CMK (cell line): Measurements from ENCODE around the gene TSLP.

ENCODE experiments used
- DNase-seq: peaks from one replicate; pipeline ENCODE4 v3.0.0-alpha.2; 2010; ENCODE audit warnings: low read depth

The TSLP gene

DNA sequence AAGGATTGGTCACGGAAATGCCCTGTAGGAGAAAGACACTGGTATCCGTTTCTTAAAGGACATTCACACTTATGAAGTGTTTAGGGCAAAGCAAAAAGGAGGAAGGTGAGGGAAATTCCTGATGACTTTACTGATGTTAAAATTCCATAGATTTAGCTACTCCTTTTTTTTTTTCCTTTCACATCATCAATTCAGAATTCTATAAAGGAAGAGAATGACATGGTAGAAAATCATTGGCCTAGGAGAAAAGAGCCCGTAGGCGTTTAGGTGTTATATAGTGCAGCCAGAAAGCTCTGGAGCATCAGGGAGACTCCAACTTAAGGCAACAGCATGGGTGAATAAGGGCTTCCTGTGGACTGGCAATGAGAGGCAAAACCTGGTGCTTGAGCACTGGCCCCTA lies at the start of gene TSLP:
Gene TSLP (plus strand): TSS at position 301 of the 400 bp plus-strand sequence. CDS start 178 bp downstream, outside the sequence.
- DNase-seq, result no peak

DNA sequence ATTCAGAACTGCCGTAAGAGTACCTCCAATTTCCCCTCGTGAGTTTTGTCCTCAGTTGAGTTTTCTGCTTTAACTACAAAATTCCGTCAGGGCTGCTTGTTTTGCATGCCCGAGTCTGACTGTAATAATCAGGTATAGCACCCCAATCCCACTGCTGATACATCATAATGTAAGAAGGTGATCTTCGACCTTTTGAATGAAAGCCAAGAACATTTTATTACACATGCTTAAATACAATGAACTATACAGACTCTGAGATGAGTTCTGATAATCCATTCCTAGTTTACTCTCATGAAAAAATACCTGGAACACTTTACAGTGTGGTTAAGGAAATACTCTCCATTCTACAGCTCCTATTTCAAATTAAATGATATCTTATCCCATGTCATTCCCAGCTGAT lies 49.2 kb upstream of the TSLP start:
- no peak for DNase-seq

DNA sequence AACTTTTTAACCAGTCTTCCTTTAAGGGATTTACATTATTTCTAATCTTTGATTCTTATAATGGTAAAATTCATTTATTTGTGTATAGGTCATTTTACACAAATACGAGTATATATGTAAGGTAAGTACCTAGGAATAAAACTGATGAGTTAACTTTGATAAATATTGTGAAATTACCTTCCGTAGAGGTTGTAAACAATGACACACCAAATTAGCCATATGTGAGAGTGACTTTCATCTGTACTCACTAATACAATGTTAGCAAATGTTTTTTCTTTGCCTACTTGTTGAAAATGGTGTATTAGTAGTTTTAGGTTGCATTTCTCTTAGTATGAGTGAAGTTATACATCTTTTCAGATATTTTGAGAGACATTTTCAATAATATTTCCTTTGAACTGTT lies 42.6 kb upstream of the TSLP start:
- DNase-seq, result no peak

DNA sequence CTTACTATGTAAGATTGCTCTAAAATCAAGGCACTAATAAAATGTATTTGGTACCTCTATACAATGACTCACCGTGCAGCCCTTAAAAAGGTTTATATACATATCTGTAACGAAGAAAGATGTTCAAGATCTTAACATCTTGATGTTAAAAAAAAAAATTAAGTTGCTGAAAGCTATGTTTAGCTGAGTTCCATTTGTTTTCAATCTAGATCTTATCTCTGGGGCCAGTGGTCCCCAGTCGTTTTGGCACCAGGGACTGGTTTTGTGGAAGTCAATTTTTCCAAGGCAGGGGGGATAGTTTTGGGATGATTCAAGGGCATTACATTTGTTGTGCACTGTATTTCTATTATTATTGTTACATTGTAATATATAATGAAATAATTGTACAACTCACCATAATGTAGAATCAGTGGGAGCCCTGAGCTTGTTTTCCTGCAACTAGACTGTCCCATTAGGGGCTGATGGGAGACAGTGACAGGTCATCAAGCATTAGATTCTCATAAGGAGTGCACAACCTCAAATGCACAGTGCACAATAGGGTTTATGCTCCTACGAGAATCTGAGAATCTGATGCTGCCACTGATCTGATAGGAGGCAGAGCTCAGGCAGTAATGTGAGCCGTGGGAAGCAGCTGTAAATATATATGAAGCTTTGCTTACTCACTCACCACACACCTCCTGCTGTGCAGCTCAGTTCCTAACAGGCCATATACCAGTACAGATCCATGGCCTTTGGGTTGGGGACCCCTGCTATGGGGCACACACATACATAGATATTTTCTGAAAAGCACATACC lies 27.6 kb upstream of the TSLP start:
- no peak for DNase-seq

DNA sequence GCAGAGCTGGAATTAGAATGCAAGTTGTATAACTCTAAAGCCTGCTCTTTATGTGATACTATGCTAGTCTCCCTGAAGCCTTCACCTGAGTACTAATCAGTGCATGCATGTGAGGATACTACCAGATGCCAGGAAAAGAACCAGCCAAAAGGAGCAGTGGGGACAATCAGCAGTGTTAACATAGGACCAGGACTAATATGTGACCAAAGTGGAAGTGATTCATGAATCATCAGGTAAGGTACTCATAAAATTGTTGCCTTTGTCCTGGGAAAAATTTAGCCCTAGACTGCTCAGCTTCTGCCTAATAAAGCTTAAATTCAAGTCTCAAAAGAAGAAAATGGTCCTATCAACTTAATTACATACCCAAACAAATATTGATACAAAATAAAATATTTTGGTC lies 13.4 kb upstream of the TSLP start:
- DNase-seq, result no peak

DNA sequence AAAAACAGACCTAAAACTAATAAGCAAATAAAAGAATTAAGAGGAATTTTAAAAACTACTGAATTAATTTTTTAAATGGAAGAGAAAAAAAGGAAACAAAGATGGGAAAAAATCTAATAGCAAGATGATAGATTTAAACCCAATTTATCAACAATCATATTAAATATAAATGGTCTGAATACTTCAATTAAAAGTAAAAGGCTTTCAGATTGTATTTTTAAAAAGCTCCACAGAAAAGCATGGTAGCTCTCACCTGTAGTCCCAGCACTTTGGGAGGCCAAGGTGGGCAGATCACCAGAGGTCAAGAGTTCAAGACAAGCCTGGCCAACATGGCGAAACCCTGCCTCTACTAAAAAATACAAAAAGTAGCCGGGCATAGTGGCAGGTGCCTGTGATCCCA lies 11.3 kb upstream of the TSLP start:
- DNase-seq, result no peak

DNA sequence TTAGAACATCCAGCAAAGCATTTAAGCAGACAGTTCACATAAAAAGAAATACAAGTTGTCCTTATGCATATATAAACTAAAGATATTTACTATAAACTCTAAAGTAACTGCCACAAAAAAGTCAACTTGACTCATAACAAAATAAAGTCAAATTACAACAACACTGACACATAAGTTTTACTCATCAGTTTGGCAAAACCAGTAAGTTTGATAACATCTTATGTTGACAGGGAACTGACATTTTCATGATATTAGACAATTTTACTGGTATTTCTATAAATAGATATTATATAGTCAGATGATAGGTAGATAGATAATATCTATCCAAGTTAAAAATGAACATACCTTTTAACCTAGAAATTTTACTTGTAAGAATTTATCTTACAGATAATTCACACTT lies 9.9 kb upstream of the TSLP start:
- no peak for DNase-seq

DNA sequence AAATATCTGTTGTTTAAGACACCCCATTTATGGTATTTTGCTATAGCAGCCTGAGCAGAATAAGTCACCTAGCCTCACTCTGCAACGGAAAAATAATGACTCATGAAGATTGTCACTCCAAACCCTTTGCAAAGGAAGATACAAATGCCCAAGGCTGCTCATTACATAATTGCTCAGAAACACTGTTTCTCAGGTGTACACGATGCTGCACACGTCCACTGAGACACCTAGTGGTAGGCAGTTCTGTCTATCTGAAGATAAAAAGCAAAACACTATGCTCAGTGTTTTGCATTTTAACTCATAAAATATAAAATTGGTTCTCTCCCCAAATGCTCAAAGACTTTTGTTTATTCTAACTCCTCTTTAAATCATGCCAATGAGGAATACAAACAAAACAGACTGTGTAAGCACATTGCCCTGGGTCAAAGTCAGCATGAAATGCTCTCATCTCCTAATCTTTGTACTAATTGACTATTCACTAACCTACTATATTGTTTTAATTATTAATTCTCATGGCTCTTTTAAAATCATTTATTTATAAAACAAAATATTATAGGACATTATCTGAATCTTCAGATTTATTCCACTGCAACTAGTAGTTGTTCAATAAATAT lies 7.7 kb upstream of the TSLP start:
- DNase-seq, result no peak

DNA sequence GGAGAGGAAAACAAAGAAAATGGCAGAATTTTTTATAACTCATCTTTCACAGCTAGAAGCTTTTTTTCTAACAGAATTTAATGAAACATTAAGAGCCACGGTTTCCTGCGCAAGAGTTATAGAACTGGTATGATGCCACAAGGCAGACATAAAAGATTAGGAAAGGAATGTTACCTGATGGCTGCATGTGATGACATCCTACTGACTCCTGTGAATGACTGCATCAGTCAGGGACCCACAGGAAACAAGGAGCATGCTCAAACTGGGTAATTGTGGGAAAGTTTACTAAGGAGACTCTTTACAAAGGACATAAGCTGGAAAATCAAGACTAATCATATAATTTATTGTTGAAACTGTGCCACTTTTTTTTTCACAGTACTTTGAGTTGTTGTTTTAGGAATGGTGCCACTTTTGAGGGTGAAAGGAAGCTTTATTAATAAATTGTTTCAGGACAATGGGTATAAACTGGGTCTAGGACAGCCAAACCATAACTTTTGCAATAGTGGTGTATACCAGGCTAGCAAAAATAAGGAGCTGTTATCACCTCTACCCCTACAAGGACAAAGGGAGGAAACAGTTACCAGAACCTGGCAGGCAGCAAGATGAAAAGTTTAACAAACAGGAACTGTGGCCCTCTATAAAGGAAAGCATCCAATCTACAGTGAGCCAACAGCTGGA lies 5.1 kb upstream of the TSLP start:
- DNase-seq, result no peak

DNA sequence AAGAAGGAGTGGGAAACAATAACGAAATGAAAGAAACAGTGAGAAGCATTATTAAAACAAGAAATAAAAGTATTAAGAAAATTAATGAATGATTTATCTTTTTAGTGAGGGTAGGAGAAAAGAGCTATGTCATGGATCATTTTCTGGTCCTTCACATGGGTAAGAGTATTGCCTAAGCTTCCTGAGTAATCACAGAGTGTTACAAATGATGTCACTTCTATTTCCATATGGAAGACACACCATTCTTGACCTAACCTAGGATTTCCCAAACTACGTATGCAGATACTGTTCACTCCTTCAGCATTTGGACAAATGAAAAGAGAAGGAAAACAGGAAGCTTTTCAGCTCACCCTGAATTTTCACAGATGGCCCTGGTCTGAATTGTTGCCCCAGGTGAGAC lies 3.3 kb upstream of the TSLP start:
- DNase-seq, result no peak

DNA sequence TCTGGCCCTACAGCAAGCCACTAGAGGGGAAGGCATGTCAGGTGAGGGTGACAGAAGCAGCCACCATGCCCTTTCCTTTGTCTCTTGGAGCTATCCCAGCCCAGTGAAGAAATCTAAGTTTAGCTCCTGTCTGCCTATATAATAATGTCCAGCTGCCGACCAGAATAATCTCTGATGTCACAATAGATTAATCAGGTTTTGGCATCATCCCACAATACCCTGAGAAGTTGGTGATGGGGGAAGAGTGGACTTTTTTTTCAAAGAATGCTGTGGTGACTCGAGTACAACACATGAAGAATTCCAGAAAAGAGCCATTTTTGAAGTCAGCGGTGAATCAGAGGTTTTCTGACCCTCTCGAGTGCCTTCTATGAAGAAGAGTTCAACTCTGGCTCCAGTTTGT lies 1.7 kb upstream of the TSLP start:
- DNase-seq, result no peak

DNA sequence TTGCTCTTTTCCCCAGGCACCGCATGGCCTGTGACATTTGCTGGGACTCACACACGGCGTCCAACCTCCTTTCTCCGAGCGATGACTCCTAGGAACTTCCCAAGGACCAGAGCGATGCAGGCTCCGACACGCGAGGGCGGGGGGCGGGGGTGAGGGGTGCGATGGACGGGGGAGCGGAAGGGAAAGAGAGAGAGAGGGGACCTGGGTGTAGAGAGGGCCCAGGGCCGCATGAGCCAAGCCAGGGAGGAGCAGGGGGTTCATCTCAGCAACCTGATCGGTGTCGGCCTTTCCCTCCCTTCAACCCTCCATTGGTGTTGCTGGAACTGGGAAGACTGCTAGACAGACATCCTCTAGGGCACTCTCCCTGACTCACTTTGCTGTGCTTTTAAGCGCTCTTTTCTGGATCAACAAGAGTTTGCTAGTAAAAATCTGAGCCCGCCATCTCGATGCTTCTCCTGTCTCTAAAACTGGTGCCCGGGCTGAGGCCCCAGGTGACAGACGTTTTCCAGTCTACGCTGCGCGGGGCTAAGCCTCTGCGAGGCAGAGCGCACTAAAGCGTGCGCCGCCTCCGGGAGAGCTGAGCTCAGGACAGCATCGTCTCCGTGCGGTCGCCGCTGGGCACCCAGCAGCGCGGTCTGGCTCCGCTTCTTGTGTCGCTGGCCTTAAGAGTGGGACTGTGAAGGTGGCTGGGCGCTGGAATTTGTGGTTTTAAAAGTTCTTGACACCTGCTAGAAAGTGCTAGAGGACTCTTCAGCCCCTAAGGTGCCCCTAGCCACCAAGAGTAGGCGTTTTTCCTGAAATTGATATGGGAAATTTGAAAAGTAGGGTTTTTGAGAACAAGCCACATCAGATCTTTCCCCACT lies 1.0 kb upstream of the TSLP start:
- no peak for DNase-seq

DNA sequence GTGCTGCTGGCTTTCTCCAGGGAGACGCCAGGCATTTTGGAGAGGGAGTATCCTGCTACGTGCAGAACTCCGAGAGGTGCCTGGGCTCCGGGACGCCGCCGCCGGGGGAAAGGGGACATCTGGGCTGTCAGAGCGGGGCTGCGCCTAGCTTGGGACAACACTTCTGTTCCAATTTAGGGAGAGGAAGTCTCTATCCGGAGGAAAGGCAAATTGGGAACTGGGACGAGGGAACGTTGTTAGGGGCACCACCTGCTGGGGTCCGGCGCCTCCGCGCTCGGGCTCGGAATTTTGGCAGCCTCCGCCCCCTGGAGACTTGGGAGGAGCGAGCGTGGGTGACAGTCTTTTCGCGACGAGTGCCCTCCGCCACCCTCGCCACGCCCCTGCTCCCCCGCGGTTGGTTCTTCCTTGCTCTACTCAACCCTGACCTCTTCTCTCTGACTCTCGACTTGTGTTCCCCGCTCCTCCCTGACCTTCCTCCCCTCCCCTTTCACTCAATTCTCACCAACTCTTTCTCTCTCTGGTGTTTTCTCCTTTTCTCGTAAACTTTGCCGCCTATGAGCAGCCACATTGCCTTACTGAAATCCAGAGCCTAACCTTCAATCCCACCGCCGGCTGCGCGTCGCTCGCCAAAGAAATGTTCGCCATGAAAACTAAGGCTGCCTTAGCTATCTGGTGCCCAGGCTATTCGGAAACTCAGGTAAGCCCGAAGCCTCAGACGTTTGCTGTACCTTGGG lies 1.6 kb downstream of the TSLP start:
- DNase-seq, result peak; percentile 27

DNA sequence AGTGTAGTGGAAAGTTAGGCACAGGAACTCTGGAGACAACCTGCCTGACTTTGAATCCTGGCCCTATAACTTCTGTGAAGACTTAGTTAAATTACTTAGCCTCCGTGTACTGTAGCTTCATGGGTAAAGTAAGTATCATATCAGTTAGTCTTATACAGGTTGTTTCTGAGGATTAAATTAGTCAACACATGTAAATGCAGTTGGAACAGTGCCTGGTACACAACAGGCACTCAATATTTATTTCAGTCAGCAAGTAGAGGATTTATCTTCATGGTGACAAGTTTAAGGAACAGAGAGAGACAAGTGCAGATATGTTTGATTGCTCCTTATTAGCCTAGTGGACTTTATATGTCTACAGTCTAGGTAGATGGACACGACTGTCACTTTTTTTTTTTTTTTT lies 2.7 kb downstream of the TSLP start:
- DNase-seq, result no peak

DNA sequence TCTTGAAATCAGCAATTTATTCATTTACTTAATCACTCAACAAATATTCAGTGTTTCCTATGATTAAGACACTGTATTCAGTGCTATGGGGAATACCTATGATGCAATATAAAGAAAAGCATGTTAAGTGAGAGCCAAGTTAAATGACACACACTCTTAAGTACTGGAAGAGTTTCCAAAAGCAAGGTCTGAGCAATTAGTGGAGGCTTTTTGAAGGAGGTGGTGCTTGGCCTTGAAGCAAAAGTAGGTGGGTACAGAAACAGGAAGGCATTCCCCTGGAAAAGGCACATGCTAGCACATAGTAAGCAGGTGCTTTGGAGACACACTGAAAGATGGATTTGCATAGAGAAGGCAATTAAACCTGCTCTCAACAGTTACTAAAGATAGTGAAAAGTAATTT lies 4.0 kb downstream of the TSLP start:
- no peak for DNase-seq

DNA sequence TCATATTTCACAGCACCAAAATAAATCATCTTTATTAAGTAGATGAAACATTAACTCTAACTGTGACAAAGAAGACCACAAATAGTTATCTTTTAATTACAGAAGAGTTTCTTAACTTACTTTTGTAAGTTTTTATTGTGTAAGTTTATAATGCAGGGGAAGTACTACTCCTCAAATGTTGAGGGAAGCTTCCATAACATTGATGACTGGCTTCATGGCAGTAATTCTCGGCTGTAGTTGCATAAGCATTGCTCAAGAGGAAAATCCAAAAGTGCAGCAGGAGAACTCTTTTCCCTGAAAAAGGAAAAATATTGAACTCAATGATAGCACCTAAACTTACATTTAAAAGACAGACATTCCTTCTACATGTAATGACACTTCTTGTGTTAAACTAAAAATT lies 4.6 kb downstream of the TSLP start:
- DNase-seq, result no peak

DNA sequence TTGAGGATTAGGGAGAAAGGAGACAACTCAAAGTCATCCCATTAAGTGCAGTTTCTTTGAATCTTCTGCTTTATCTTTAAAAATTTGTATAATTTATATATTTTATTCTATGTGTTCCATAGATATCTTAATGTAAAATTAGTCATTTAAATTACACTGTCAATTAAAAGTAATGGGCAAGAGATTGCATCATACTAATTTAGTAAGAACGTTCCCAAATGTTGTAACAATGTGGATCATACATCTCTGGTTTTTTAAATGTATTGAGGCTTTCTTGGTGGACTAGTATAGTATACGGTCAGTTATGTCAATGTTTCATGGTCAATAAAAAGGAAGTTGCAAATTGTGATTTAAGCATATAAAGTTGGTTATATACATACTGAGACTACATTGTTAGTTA lies 6.2 kb downstream of the TSLP start:
- no peak for DNase-seq

DNA sequence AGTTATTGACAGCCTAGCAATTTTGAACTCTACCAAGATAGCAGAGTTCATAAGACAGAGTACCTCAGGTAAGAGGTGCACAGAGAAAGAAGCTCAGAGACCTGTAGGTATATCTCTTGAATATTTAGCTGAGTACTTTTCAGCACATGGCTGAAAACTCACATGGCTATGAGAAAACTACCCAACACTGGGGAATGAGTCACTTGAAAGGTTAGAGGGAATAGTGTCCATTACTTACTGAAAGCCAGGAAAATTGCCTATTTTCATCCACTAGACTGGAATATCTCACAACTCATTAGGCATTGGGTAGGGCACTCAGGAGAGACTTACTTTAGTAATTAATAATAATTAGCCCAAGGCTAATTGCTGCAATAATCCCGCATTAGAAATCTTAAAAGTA lies 8.3 kb downstream of the TSLP start:
- no peak for DNase-seq

DNA sequence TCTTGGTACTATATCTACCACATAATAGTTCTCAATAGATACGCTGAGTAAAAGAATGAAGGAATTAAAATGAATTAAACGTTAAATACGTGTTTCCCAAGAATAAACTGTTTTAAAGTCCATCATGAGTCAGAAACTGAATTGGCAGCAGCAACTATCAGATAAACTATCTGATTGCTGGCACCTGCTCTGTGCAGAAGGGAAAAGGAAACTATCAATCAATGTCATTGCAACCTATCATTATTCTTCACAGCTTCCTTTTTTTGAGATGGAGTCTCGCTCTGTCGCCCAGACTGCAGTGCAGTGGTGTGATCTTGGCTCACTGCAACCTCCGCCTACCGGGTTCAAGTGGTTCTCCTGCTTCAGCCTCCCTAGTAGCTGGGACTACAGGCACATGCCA lies 11.8 kb downstream of the TSLP start:
- peak; percentile 73 for DNase-seq

DNA sequence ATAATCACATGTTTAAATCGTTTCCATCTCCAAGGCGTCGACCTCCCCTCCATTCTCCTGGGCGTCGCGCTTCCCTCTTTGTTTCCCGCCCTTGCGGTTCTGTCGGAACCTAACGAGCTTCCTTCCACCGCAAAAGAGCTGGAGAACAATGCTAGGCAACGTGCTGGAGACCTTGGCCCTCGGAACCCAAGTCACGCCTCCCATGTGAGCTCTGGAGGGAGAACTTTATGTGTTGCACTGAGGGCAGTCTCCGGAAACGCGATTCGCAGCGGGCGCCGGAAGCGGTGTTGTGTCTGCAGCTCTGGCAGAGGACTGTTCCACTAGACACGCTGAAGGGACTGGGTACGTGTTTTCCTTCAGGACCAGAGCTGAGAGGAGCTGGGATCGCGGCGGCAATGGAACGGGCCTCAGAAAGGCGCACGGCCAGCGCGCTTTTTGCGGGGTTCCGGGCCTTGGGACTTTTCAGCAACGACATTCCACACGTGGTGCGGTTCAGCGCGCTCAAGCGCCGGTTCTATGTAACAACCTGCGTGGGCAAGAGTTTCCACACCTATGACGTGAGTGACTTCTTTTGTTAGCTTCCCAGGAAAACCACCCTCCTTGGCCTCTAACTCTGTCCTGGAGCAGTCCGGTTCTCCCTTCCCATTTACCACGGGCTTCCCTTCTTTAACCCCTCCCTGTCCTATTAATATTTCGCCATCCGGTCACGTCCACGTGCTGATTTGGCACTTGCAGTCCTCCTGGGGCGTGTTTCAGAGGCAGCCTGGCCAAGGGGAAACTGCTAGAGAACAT lies 20.7 kb downstream of the TSLP start, which contains the start of gene WDR36:
Gene WDR36 (plus strand): TSS at position 287 of the 792 bp plus-strand sequence. CDS start 109 bp downstream, at position 396.
- DNase-seq, result peak; percentile 89

DNA sequence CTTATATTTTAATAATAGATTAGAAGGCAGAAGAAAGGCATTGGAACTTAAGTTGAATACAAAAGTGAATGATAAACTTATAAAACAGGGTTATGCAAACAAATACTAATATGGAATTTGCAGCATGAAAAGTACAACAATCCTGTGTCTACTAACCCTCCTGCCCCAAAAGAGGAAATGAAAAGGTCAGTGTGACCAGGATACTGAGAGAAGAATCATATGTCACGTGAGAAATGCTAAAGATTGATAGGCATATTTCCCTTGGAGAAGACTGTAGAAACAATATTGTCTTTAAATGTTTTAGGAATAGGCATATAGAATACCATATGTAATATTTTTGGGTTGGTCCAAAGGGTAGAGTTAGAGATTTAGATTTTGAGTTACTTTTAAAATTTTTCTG lies 24.5 kb downstream of the TSLP start:
- no peak for DNase-seq
